ENCODE measurements around the gene PNMA5. TPM values are rescaled to one million over a fixed set of nuclear protein-coding genes. Genes with fewer than 3 reads are reported as not detected.
"Not testable (repeated sequence)": the region's sequence is repeated elsewhere in the genome, so short reads cannot be mapped to it uniquely, and the experiment has no call there.

PNMA5 gene
- total and polyA plus RNA-seq, 4 donors, result 0.09 TPM; not detected in 3

DNA sequence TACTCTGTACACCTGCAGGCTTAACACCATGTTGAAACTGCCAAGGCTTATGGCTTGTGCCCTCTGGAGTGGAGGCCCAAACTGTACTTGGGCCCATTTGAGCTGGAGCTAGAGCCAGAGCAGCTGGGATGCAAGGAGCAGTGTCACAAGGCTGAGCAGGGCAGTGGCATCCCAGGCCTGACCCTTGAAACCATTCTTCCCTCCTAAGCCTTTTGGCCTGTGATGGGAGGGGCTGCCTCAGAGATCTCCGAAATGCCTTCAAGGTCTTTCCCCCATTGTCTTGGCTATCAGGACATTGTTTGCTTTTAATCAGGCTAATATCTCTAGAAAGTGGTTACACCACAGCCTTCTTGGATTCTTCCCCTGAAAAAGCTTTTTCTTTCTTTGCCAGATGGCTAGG, 10.9 kb upstream of the PNMA5 start:
- Histone ChIP-seq H3K9ac (ENCODE audit: low read depth in 1 of 2, low read length in 2 of 2) (no peak overlapping the region), H3K27me3 (ENCODE audit: control insufficient read depth in 4 of 4, insufficient read depth in 4 of 4, low read length in 3 of 4) (peaks cover 0 to 2% (median 0%) of the 10 kb centered on the region in 4 donors), H3K27ac (ENCODE audit: low read depth in 1 of 2, low read length in 2 of 2) (no peak overlapping the region), H3K9me3 (ENCODE audit: control insufficient read depth in 4 of 4, low read length in 3 of 4) (no peaks in the 10 kb centered on the region), H3K4me1 (ENCODE audit: control insufficient read depth in 4 of 4, insufficient read depth in 4 of 4, low read length in 3 of 4) (no peaks in the 10 kb centered on the region), H3K4me3 (ENCODE audit: low read depth in 1 of 3, low read length in 3 of 3) (no peak overlapping the region), H3K36me3 (ENCODE audit: control insufficient read depth in 4 of 4, insufficient read depth in 3 of 4, low read depth in 1 of 4, low read length in 3 of 4) (no peaks in the 10 kb centered on the region)
- TF ChIP-seq TAF1 (conservative IDR thresholded peaks at IDR 0.05) (no peak), RAD21 (IDR thresholded peaks at IDR 0.05) (no peak), GABPA (IDR thresholded peaks at IDR 0.05 in 1 of 2, conservative IDR thresholded peaks at IDR 0.05 in 1 of 2) (no peak), YY1 (IDR thresholded peaks at IDR 0.05) (no peak), HNF4G (IDR thresholded peaks at IDR 0.05) (no peak), RXRA (IDR thresholded peaks at IDR 0.05) (no peak), HNF4A (conservative IDR thresholded peaks at IDR 0.05) (no peak), FOXA2 (IDR thresholded peaks at IDR 0.05) (no peak), JUND (IDR thresholded peaks at IDR 0.05) (no peak), NR2F2 (IDR thresholded peaks at IDR 0.05) (no peak)
- TF ChIP-seq, protein P1, sequence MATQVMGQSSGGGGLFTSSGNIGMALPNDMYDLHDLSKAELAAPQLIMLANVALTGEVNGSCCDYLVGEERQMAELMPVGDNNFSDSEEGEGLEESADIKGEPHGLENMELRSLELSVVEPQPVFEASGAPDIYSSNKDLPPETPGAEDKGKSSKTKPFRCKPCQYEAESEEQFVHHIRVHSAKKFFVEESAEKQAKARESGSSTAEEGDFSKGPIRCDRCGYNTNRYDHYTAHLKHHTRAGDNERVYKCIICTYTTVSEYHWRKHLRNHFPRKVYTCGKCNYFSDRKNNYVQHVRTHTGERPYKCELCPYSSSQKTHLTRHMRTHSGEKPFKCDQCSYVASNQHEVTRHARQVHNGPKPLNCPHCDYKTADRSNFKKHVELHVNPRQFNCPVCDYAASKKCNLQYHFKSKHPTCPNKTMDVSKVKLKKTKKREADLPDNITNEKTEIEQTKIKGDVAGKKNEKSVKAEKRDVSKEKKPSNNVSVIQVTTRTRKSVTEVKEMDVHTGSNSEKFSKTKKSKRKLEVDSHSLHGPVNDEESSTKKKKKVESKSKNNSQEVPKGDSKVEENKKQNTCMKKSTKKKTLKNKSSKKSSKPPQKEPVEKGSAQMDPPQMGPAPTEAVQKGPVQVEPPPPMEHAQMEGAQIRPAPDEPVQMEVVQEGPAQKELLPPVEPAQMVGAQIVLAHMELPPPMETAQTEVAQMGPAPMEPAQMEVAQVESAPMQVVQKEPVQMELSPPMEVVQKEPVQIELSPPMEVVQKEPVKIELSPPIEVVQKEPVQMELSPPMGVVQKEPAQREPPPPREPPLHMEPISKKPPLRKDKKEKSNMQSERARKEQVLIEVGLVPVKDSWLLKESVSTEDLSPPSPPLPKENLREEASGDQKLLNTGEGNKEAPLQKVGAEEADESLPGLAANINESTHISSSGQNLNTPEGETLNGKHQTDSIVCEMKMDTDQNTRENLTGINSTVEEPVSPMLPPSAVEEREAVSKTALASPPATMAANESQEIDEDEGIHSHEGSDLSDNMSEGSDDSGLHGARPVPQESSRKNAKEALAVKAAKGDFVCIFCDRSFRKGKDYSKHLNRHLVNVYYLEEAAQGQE (IDR thresholded peaks at IDR 0.05), result no peak
- TF ChIP-seq, protein P2, sequence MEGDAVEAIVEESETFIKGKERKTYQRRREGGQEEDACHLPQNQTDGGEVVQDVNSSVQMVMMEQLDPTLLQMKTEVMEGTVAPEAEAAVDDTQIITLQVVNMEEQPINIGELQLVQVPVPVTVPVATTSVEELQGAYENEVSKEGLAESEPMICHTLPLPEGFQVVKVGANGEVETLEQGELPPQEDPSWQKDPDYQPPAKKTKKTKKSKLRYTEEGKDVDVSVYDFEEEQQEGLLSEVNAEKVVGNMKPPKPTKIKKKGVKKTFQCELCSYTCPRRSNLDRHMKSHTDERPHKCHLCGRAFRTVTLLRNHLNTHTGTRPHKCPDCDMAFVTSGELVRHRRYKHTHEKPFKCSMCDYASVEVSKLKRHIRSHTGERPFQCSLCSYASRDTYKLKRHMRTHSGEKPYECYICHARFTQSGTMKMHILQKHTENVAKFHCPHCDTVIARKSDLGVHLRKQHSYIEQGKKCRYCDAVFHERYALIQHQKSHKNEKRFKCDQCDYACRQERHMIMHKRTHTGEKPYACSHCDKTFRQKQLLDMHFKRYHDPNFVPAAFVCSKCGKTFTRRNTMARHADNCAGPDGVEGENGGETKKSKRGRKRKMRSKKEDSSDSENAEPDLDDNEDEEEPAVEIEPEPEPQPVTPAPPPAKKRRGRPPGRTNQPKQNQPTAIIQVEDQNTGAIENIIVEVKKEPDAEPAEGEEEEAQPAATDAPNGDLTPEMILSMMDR (IDR thresholded peaks at IDR 0.05; ENCODE audit: low read depth, low read length, missing input control), result no peak
- 86% methylated on average over 1 of the region's 1 CpG for WGBS
- DNase-seq (ENCODE audit: low spot score), result no peak

DNA sequence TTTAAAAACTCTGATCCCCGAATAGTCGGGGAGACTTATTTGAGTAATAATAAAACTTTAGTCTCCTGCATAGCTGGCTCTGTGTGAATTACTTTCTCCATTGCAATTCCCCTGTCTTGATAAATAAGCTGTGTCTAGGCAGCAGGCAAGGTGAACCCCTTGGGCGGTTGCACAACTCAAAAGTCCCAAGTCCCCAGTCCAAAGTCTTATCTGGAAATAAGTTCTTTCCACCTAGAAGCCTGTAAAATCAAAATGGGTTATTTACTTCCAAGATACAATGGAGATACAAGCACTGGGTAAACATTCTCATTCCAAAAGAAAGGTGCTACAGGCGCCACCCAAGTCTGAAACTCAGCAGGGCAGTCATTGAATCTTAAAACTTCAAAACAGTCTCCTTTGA, 10.1 kb upstream of the PNMA5 start:
- H3K27me3 ChIP-seq (ENCODE audit: control insufficient read depth in 4 of 4, insufficient read depth in 4 of 4, low read length in 3 of 4), result peaks cover 0 to 2% (median 0%) of the 10 kb centered on the region in 4 donors
- no peak for TF ChIP-seq YY1 (IDR thresholded peaks at IDR 0.05)
- TF ChIP-seq, protein P3, sequence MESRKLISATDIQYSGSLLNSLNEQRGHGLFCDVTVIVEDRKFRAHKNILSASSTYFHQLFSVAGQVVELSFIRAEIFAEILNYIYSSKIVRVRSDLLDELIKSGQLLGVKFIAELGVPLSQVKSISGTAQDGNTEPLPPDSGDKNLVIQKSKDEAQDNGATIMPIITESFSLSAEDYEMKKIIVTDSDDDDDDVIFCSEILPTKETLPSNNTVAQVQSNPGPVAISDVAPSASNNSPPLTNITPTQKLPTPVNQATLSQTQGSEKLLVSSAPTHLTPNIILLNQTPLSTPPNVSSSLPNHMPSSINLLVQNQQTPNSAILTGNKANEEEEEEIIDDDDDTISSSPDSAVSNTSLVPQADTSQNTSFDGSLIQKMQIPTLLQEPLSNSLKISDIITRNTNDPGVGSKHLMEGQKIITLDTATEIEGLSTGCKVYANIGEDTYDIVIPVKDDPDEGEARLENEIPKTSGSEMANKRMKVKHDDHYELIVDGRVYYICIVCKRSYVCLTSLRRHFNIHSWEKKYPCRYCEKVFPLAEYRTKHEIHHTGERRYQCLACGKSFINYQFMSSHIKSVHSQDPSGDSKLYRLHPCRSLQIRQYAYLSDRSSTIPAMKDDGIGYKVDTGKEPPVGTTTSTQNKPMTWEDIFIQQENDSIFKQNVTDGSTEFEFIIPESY (IDR thresholded peaks at IDR 0.05), result no peak
- TF ChIP-seq FOXA2 (IDR thresholded peaks at IDR 0.05), result no peak
- TF ChIP-seq HNF4A (conservative IDR thresholded peaks at IDR 0.05), result no peak
- no peak for TF ChIP-seq NR2F2 (IDR thresholded peaks at IDR 0.05)
- TF ChIP-seq JUND (IDR thresholded peaks at IDR 0.05), result no peak
- TF ChIP-seq, protein P2 (IDR thresholded peaks at IDR 0.05; ENCODE audit: low read depth, low read length, missing input control), result no peak
- no peak for TF ChIP-seq RXRA (IDR thresholded peaks at IDR 0.05)
- no peaks in the 10 kb centered on the region for H3K4me1 ChIP-seq (ENCODE audit: control insufficient read depth in 4 of 4, insufficient read depth in 4 of 4, low read length in 3 of 4)
- H3K27ac ChIP-seq (ENCODE audit: low read depth in 1 of 2, low read length in 2 of 2), result no peak overlapping the region
- H3K4me3 ChIP-seq (ENCODE audit: low read depth in 1 of 3, low read length in 3 of 3), result no peak overlapping the region
- H3K9ac ChIP-seq (ENCODE audit: low read depth in 1 of 2, low read length in 2 of 2), result no peak overlapping the region
- WGBS, result 75% methylated on average over 4 of the region's 4 CpGs
- no peak for DNase-seq (ENCODE audit: low spot score)
- no peaks in the 10 kb centered on the region for H3K9me3 ChIP-seq (ENCODE audit: control insufficient read depth in 4 of 4, low read length in 3 of 4)
- H3K36me3 ChIP-seq (ENCODE audit: control insufficient read depth in 4 of 4, insufficient read depth in 3 of 4, low read depth in 1 of 4, low read length in 3 of 4), result no peaks in the 10 kb centered on the region

DNA sequence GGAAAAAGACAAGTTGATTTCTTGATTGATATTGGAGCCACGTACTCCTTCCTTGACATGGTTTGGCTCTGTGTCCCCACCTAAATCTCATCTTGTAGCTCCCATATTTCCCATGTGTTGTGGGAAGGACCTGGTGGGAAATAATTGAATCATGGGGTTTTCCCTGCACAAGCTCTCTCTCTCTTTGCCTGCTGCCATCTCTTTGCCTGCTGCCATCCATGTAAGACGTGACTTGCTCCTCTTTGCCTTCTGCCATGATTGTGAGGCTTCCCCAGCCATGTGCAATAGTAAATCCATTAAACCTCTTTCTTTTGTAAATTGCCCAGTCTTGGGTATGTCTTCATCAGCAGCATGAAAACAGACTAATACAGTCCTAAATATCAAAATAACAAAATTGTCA, 8.3 kb upstream of the PNMA5 start:
- not testable (repeated sequence) for H3K36me3 ChIP-seq (ENCODE audit: control insufficient read depth in 4 of 4, insufficient read depth in 3 of 4, low read depth in 1 of 4, low read length in 3 of 4); H3K27ac ChIP-seq (ENCODE audit: low read depth in 1 of 2, low read length in 2 of 2); H3K4me3 ChIP-seq (ENCODE audit: low read depth in 1 of 3, low read length in 3 of 3); DNase-seq (ENCODE audit: low spot score); H3K9me3 ChIP-seq (ENCODE audit: control insufficient read depth in 4 of 4, low read length in 3 of 4); H3K27me3 ChIP-seq (ENCODE audit: control insufficient read depth in 4 of 4, insufficient read depth in 4 of 4, low read length in 3 of 4); H3K4me1 ChIP-seq (ENCODE audit: control insufficient read depth in 4 of 4, insufficient read depth in 4 of 4, low read length in 3 of 4); H3K9ac ChIP-seq (ENCODE audit: low read depth in 1 of 2, low read length in 2 of 2)
- WGBS, result 97% methylated on average over 2 of the region's 2 CpGs

All from liver (tissue), 9 donors.